Gastroesophageal sphincter (tissue), 3 donors: ENCODE results near the gene GTPBP2.

ENCODE experiments used
- CTCF ChIP-seq, 4 experiments: fragments of 200-600 bp in 2 of 4; fragments of 450-650 bp in 2 of 4; sonication (generic) in 1 of 4; IDR thresholded peaks; one replicate each; pipeline ENCODE4 v1.5.1; 2017 to 2019; ENCODE audit warnings: antibody characterized with exemption in 4 of 4, mild to moderate bottlenecking in 2 of 4, moderate library complexity in 2 of 4
- EP300 ChIP-seq: sonication (generic); formaldehyde crosslinking; IDR thresholded peaks from one replicate; pipeline ENCODE4 v1.6.1; 2017; ENCODE audit warnings: antibody characterized with exemption, mild to moderate bottlenecking
- POLR2A ChIP-seq, 2 donors: fragments of 450-650 bp; IDR thresholded peaks; one replicate each; pipeline ENCODE4 v1.6.1; 2017; ENCODE audit warnings: antibody characterized with exemption in 2 of 2, mild to moderate bottlenecking in 2 of 2, moderate library complexity in 1 of 2
- POLR2AphosphoS5 ChIP-seq: sonication (generic); formaldehyde crosslinking; IDR thresholded peaks from one replicate; pipeline ENCODE4 v1.6.1; 2017; ENCODE audit warnings: antibody characterized with exemption

GRCh38 chr6:43593938-43594337 lies 35.1 kb downstream of the GTPBP2 start:
- TF ChIP-seq EP300 (no peak), POLR2A (IDR thresholded peaks at IDR 0.05) (no peak), CTCF (IDR thresholded peaks at IDR 0.05) (no peak), POLR2AphosphoS5 (no peak)
